IMR-90 (cell line): ENCODE results near the gene PAM16. TPM values are rescaled to one million over a fixed set of nuclear protein-coding genes. Genes with fewer than 3 reads are reported as not detected.

ENCODE experiments used
- ATAC-seq: fragments of 200-7000 bp; cut with Tn5 transposase; 2 replicates; pipeline ENCODE4 v1.9.1; 2020; ENCODE audit warnings: low read depth, mild to moderate bottlenecking, moderate library complexity
- BruUV-seq: library from RNA; stranded (reverse); fragments of 400-500 nt; replicated peaks from 2 replicates; lab custom pipeline; 2021; lab: Mats Ljungman, UMichigan
- CTCF ChIA-PET: fragments of 300-600 bp; formaldehyde crosslinking; extraction: SDS; loops from one replicate; lab custom pipeline; 2021; ENCODE audit warnings: antibody characterized with exemption; lab: Yijun Ruan, JAX
- POLR2A ChIA-PET: fragments of 300-600 bp; sonication (Branson Sonifier 250); formaldehyde crosslinking; loops from one replicate; lab custom pipeline; 2022; ENCODE audit warnings: antibody characterized with exemption; ENCODE audit not compliant: unreplicated experiment; lab: Charles Lee
- DNase-seq: peaks from one replicate; pipeline ENCODE4 v3.0.0; 2013
- H2AFZ ChIP-seq: replicated peaks from 2 replicates; pipeline ENCODE3; 2013; ENCODE audit warnings: low read length, mild to moderate bottlenecking; ENCODE audit not compliant: poor library complexity
- H2AK5ac ChIP-seq: 2 replicates; pipeline ENCODE4 v1.6.1; 2013; ENCODE audit warnings: low read depth, low read length, inconsistent platforms
- H2AK9ac ChIP-seq: replicated peaks from 2 replicates; pipeline ENCODE3; 2013; ENCODE audit warnings: mild to moderate bottlenecking, low read depth, low read length, moderate library complexity; ENCODE audit not compliant: poor library complexity
- H2BK120ac ChIP-seq: 2 replicates; pipeline ENCODE4 v1.6.1; 2013; ENCODE audit warnings: low read depth, low read length, inconsistent platforms
- H2BK15ac ChIP-seq: 3 replicates; pipeline ENCODE4 v1.6.1; 2013; ENCODE audit warnings: low read depth, low read length, inconsistent platforms
- H2BK20ac ChIP-seq: 2 replicates; pipeline ENCODE4 v1.6.1; 2013; ENCODE audit warnings: low read depth, mild to moderate bottlenecking, inconsistent platforms, low read length, moderate library complexity
- H2BK5ac ChIP-seq: 2 replicates; pipeline ENCODE4 v1.6.1; 2013; ENCODE audit warnings: mild to moderate bottlenecking, low read depth, low read length, inconsistent platforms; ENCODE audit not compliant: poor library complexity, severe bottlenecking
- H3K14ac ChIP-seq: replicated peaks from 2 replicates; pipeline ENCODE4 v1.6.1; 2013; ENCODE audit warnings: low read depth, low read length, inconsistent platforms
- H3K18ac ChIP-seq: 2 replicates; pipeline ENCODE4 v1.6.1; 2013; ENCODE audit warnings: low read depth, low read length, control low read depth
- H3K23ac ChIP-seq: 2 replicates; pipeline ENCODE4 v1.6.1; 2013; ENCODE audit warnings: low read depth, low read length, inconsistent platforms
- H3K27ac ChIP-seq: 2 replicates; pipeline ENCODE4 v1.5.1; 2013; ENCODE audit warnings: mild to moderate bottlenecking, control low read depth, low read length; ENCODE audit not compliant: insufficient read depth
- H3K27me3 ChIP-seq: 2 replicates; pipeline ENCODE4 v1.6.1; 2013; ENCODE audit warnings: low read length; ENCODE audit not compliant: control insufficient read depth, insufficient read depth
- H3K36me3 ChIP-seq: 2 replicates; pipeline ENCODE4 v1.6.1; 2013; ENCODE audit warnings: low read length, mixed read lengths; ENCODE audit not compliant: control insufficient read depth, insufficient read depth
- H3K4ac ChIP-seq: 2 replicates; pipeline ENCODE4 v1.6.1; 2013; ENCODE audit warnings: low read depth, low read length, inconsistent platforms
- H3K4me1 ChIP-seq: 2 replicates; pipeline ENCODE4 v1.6.1; 2013; ENCODE audit warnings: low read length, mixed read lengths; ENCODE audit not compliant: control insufficient read depth, insufficient read depth
- H3K4me2 ChIP-seq: 2 replicates; pipeline ENCODE4 v1.6.1; 2013; ENCODE audit warnings: low read depth, mild to moderate bottlenecking, control low read depth, low read length, moderate library complexity
- H3K4me3 ChIP-seq: 2 replicates; pipeline ENCODE4 v1.5.1; 2013; ENCODE audit warnings: low read depth, mild to moderate bottlenecking, control low read depth, low read length, moderate library complexity; ENCODE audit not compliant: insufficient read depth
- H3K56ac ChIP-seq: 2 replicates; pipeline ENCODE4 v1.6.1; 2013; ENCODE audit warnings: low read length, inconsistent platforms; ENCODE audit not compliant: insufficient read depth; ENCODE audit errors: extremely low read depth
- H3K79me1 ChIP-seq, 2 experiments: 2 replicates each; pipeline ENCODE4 v1.6.1; 2013; ENCODE audit warnings: low read length in 2 of 2, inconsistent platforms in 1 of 2, low read depth in 1 of 2
- H3K9ac ChIP-seq: 2 replicates; pipeline ENCODE4 v1.6.1; 2013; ENCODE audit warnings: low read depth, low read length, control low read depth
- H3K9me1 ChIP-seq: 2 replicates; pipeline ENCODE4 v1.6.1; 2013; ENCODE audit warnings: low read length, inconsistent platforms; ENCODE audit not compliant: insufficient read depth
- H3K9me3 ChIP-seq: 2 replicates; pipeline ENCODE4 v1.6.1; 2013; ENCODE audit warnings: low read length; ENCODE audit not compliant: control insufficient read depth, insufficient read depth
- H4K20me1 ChIP-seq: 2 replicates; pipeline ENCODE4 v1.6.1; 2013; ENCODE audit warnings: low read length, inconsistent platforms; ENCODE audit not compliant: insufficient read depth
- H4K5ac ChIP-seq: 2 replicates; pipeline ENCODE4 v1.6.1; 2013; ENCODE audit warnings: mild to moderate bottlenecking, low read depth, low read length, control low read depth
- H4K8ac ChIP-seq, 2 experiments: 2 replicates each; pipeline ENCODE4 v1.6.1; 2013; ENCODE audit warnings: low read depth in 2 of 2, low read length in 2 of 2, control low read depth in 1 of 2, inconsistent platforms in 1 of 2
- H4K91ac ChIP-seq: 2 replicates; pipeline ENCODE4 v1.6.1; 2013; ENCODE audit warnings: low read depth, low read length, inconsistent platforms; ENCODE audit not compliant: insufficient read depth
- BHLHE40 ChIP-seq: fragments of 150-350 bp; IDR thresholded peaks from 2 replicates; pipeline ENCODE4 v1.6.1; 2016; ENCODE audit warnings: mild to moderate bottlenecking, low read depth, low read length
- CHD1 ChIP-seq: IDR thresholded peaks from 2 replicates; pipeline ENCODE4 v1.6.1; 2012; ENCODE audit warnings: low read depth, low read length, improper control_type of control experiment
- FOS ChIP-seq: fragments of 150-350 bp; IDR thresholded peaks from 2 replicates; pipeline ENCODE4 v1.6.1; 2016; ENCODE audit warnings: low read depth, low read length
- MXI1 ChIP-seq: IDR thresholded peaks from 2 replicates; pipeline ENCODE4 v1.6.1; 2012; ENCODE audit warnings: low read depth, mild to moderate bottlenecking, low read length, moderate library complexity, borderline replicate concordance
- NFE2L2 ChIP-seq: fragments of 150-350 bp; IDR thresholded peaks from 2 replicates; pipeline ENCODE4 v1.6.1; 2016; ENCODE audit warnings: low read depth, mild to moderate bottlenecking, low read length
- SMC3 ChIP-seq: fragments of 150-350 bp; IDR thresholded peaks from 2 replicates; pipeline ENCODE4 v1.6.1; 2016; ENCODE audit warnings: low read depth, mild to moderate bottlenecking, antibody characterized with exemption, low read length, moderate library complexity
- WGBS, 2 experiments: methylation state at CpG; one replicate each; pipeline versions ENCODE4 v1.1.5 to v1.1.7; 2013; ENCODE audit warnings: missing lambda C conversion rate in 2 of 2; ENCODE audit not compliant: insufficient read length in 1 of 2; ENCODE audit errors: extremely low coverage in 2 of 2; 5-methylcytosine and 5-hydroxymethylcytosine counted together
- dilution Hi-C: fragments of 300-500 bp; cut with HindIII; formaldehyde crosslinking; loops from one replicate; pipeline ENCODE4 v1.14.3; 2018; ENCODE audit warnings: low sequenced_read_pairs; ENCODE audit not compliant: unreplicated experiment
- in situ Hi-C: fragments of 300-500 bp; cut with MboI; formaldehyde crosslinking; loops from 3 replicates; pipeline ENCODE4 v1.14.3; 2019; ENCODE audit warnings: low sequenced_read_pairs, inconsistent platforms, mixed read lengths
- intact Hi-C: fragments of 100-400 bp; cut with micrococcal nuclease; formaldehyde crosslinking; loops from 2 replicates; pipeline ENCODE4 v1.10.0; 2022
- polyA plus RNA-seq, 3 experiments: library from polyadenylated mRNA; depleted of rRNA; stranded (reverse); fragments of >200 nt; gene quantifications; 2 replicates each; pipeline ENCODE4 v1.2.3, GENCODE V29; 2012; ENCODE audit warnings: low replicate concordance in 1 of 3
- total RNA-seq: library from RNA; depleted of rRNA; stranded (reverse); fragments of >200 nt; gene quantifications from 2 replicates; pipeline ENCODE4 v1.2.3, GENCODE V29; 2012
- TF ChIP-seq, protein P1 (sequence below): fragments of 150-350 bp; IDR thresholded peaks from 2 replicates; pipeline ENCODE4 v1.6.1; 2017; ENCODE audit warnings: mild to moderate bottlenecking, antibody characterized with exemption, low read length, low read depth

PAM16 gene
- total and polyA plus RNA-seq, 2 of the 4 experiments (the other 2 are of a cell fraction) = 17.9 to 48.4 TPM

DNA sequence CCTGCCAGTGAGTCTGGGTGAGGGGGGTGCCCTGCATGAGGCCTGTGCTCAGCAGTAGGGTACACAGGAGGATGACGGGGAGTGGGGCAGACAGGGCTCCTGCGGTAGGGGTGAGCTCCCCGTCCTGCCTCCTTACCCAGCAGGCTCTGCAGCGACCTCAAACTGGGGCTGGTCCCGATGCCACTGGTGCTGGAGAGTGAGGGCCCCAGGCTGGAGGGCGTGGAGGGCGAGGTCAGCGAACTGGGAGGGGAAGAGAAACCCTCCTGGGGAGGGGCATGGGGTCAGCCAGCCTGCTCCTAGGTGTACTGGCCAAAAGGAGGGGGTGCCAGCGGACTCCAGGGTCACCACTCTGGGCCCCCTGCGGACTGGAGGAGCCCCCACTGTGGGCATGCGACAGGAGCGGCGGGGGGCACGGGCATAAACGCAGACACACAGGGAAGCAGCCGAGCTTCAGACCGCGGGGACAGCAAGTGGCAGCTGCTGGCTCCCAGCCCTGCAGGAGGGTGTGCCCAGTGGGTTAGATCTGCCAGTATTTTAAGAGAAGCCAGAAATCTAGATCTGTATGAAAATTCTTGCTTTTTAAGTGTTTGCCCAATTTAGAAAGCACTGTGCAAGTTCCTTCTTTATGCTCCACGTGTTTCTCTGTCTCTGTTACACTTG is 11.5 kb upstream of the PAM16 start (continued):
- TF ChIP-seq MXI1 (no peak), FOS (no peak), SMC3 (no peak)
- TF ChIP-seq, protein P1, sequence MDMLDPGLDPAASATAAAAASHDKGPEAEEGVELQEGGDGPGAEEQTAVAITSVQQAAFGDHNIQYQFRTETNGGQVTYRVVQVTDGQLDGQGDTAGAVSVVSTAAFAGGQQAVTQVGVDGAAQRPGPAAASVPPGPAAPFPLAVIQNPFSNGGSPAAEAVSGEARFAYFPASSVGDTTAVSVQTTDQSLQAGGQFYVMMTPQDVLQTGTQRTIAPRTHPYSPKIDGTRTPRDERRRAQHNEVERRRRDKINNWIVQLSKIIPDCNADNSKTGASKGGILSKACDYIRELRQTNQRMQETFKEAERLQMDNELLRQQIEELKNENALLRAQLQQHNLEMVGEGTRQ = no peak

DNA sequence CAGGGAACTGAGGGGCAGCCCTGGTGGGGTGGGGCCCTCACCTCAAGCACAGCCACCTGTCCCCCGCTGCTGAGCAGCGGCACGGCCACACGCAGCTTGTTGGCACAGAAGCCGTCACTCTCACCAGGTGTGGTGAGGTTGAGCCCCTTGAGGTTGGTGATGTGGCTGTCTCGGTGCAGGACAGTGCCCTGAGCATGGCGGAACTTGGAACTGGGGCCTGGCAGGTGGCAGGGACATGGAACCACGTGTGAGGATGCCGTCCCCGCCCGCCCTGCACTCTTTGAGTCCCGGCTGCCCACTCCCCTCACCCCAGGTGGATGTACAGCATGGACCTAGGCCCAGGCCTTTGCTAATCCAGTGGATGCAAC is 10.8 kb upstream of the PAM16 start:
- Histone ChIP-seq H3K18ac (no peak overlapping the region), H2BK120ac (no peak overlapping the region), H2BK20ac (no peak overlapping the region), H2BK15ac (no peak overlapping the region), H3K4ac (no peak overlapping the region), H3K9me1 (no peaks in the 10 kb centered on the region), H2AK5ac (peak overlapping the region; percentile 50), H3K23ac (no peak overlapping the region), H4K8ac (no peak overlapping the region), H2AFZ (no peak overlapping the region), H3K4me1 (peaks cover 1% of the 10 kb centered on the region; the same call in 1 of the 2 replicates), H3K9me3 (no peaks in the 10 kb centered on the region), H3K36me3 (peaks cover 6% of the 10 kb centered on the region; the same call in 1 of the 2 replicates), H4K5ac (no peak overlapping the region), H3K4me2 (no peak overlapping the region), H3K27me3 (no peaks in the 10 kb centered on the region), H4K20me1 (peaks cover 4% of the 10 kb centered on the region; the same call in 1 of the 2 replicates), H3K56ac (no peak overlapping the region), H4K91ac (no peak overlapping the region), H3K4me3 (no peak overlapping the region), H3K27ac (no peak overlapping the region), H3K14ac (no peak overlapping the region), H2AK9ac (peak overlapping the region; percentile 65), H3K79me1 (no peaks in the 10 kb centered on the region), H3K9ac (no peak overlapping the region), H2BK5ac (no peak overlapping the region)
- POLR2A ChIA-PET = no interaction called here
- in situ Hi-C loops = loop anchor here (5.0 kb wide), 1 partner anchor 35 kb away; no protein-coding TSS in a partner anchor
- intact Hi-C loops = no loop called here
- ATAC-seq (no peak), DNase-seq (no peak)
- BruUV-seq = no TSS peak
- dilution Hi-C loops = no loop called here
- no peak for TF ChIP-seq CHD1
- TF ChIP-seq BHLHE40 = no peak
- TF ChIP-seq NFE2L2 = no peak
- no peak for TF ChIP-seq MXI1
- 100% methylated on average over 3 of the region's 12 CpGs; no CpG with 5 or more reads in 1 of the 2 experiments for WGBS, 2 experiments
- CTCF ChIA-PET = no interaction called here
